Measurements from ENCODE around the gene ANXA4. TPM values are rescaled to one million over a fixed set of nuclear protein-coding genes. Genes with fewer than 3 reads are reported as not detected.

The ANXA4 gene
- total RNA-seq, 1 experiment from 2014 or later = 9.5 TPM

- Mint-ChIP-seq H3K27ac (peak overlapping the region; percentile 48; the same call in 1 of the 2 replicates), H3K27me3 (ENCODE audit: low read depth) (no peaks in the 10 kb centered on the region), H3K4me1 (peaks cover 29% of the 10 kb centered on the region), H3K36me3 (no peaks in the 10 kb centered on the region), H3K9me3 (no peaks in the 10 kb centered on the region), H3K4me3 (no peak overlapping the region)
- TF ChIP-seq CBFB (CRISPR knock-in tag; IDR thresholded peaks at IDR 0.05; ENCODE audit: low read depth) (no peak), NFE2L1 (CRISPR knock-in tag; IDR thresholded peaks at IDR 0.05) (no peak), ETV6 (CRISPR knock-in tag; IDR thresholded peaks at IDR 0.05) (no peak), FOXJ3 (CRISPR knock-in tag; IDR thresholded peaks at IDR 0.05; ENCODE audit: borderline replicate concordance) (no peak), ZSCAN18 (CRISPR knock-in tag; IDR thresholded peaks at IDR 0.05) (no peak), ZNF219 (CRISPR knock-in tag; IDR thresholded peaks at IDR 0.05; ENCODE audit: borderline replicate concordance) (no peak), ZNF263 (CRISPR knock-in tag; IDR thresholded peaks at IDR 0.05; ENCODE audit: low read depth) (no peak), JUN (CRISPR knock-in tag; IDR thresholded peaks at IDR 0.05) (no peak), SMAD4 (CRISPR knock-in tag; IDR thresholded peaks at IDR 0.05) (no peak)
- TF ChIP-seq, protein P1, sequence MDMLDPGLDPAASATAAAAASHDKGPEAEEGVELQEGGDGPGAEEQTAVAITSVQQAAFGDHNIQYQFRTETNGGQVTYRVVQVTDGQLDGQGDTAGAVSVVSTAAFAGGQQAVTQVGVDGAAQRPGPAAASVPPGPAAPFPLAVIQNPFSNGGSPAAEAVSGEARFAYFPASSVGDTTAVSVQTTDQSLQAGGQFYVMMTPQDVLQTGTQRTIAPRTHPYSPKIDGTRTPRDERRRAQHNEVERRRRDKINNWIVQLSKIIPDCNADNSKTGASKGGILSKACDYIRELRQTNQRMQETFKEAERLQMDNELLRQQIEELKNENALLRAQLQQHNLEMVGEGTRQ (CRISPR knock-in tag; IDR thresholded peaks at IDR 0.05) = no peak
- TF ChIP-seq, protein P2, sequence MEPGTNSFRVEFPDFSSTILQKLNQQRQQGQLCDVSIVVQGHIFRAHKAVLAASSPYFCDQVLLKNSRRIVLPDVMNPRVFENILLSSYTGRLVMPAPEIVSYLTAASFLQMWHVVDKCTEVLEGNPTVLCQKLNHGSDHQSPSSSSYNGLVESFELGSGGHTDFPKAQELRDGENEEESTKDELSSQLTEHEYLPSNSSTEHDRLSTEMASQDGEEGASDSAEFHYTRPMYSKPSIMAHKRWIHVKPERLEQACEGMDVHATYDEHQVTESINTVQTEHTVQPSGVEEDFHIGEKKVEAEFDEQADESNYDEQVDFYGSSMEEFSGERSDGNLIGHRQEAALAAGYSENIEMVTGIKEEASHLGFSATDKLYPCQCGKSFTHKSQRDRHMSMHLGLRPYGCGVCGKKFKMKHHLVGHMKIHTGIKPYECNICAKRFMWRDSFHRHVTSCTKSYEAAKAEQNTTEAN (CRISPR knock-in tag; IDR thresholded peaks at IDR 0.05) = no peak
- POLR2A ChIA-PET = no interaction called here
- CTCF ChIA-PET = interaction anchor here (1.0 to 1.7 kb wide), 2 partner anchors 31 to 61 kb away, joined by 4 to 6 read pairs; no protein-coding TSS in a partner anchor
- DNase-seq (ENCODE audit: low spot score) (no peak), ATAC-seq (no peak)
These were observed 44.2 kb downstream of the ANXA4 start for GRCh38 chr2:69786052-69786560.

DNA sequence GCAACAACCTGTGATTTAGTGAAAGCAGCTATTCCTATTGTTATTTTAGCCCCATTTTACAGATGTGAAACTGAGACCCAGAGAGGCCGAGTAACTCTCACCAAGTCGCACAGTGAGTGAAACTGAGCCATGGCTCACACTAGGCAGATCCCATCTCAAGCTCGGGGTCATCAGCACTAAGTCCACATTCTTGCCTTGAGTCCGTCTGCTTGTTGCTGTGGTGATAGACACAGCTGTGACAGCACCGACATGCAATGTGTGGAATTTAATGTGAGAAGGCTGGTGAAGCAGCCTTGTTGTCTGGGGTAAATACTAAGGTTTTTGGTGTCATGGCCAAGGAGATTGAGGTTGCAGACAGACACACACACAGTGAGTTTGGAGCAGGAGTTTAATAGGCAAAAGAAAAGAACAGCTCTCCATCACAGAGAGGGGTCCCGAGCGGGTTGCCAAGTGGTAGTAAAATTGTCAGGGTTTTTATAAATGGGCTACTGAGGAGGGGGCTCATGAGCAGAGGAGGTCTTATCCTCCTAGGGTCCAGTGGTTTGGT lies 47.3 kb downstream of the ANXA4 start:
- DNase-seq (ENCODE audit: low spot score) = no peak
- H3K27me3 Mint-ChIP-seq (ENCODE audit: low read depth) = no peaks in the 10 kb centered on the region
- TF ChIP-seq FOXP1 (CRISPR knock-in tag; IDR thresholded peaks at IDR 0.05; ENCODE audit: borderline replicate concordance) = no peak
- TF ChIP-seq MAX (CRISPR knock-in tag; IDR thresholded peaks at IDR 0.05) = no peak
- TF ChIP-seq ZNF263 (CRISPR knock-in tag; IDR thresholded peaks at IDR 0.05; ENCODE audit: low read depth) = no peak
- TF ChIP-seq, protein P3, sequence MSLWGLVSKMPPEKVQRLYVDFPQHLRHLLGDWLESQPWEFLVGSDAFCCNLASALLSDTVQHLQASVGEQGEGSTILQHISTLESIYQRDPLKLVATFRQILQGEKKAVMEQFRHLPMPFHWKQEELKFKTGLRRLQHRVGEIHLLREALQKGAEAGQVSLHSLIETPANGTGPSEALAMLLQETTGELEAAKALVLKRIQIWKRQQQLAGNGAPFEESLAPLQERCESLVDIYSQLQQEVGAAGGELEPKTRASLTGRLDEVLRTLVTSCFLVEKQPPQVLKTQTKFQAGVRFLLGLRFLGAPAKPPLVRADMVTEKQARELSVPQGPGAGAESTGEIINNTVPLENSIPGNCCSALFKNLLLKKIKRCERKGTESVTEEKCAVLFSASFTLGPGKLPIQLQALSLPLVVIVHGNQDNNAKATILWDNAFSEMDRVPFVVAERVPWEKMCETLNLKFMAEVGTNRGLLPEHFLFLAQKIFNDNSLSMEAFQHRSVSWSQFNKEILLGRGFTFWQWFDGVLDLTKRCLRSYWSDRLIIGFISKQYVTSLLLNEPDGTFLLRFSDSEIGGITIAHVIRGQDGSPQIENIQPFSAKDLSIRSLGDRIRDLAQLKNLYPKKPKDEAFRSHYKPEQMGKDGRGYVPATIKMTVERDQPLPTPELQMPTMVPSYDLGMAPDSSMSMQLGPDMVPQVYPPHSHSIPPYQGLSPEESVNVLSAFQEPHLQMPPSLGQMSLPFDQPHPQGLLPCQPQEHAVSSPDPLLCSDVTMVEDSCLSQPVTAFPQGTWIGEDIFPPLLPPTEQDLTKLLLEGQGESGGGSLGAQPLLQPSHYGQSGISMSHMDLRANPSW (CRISPR knock-in tag; conservative IDR thresholded peaks at IDR 0.05; ENCODE audit: low read depth) = no peak
- TF ChIP-seq, protein P4, sequence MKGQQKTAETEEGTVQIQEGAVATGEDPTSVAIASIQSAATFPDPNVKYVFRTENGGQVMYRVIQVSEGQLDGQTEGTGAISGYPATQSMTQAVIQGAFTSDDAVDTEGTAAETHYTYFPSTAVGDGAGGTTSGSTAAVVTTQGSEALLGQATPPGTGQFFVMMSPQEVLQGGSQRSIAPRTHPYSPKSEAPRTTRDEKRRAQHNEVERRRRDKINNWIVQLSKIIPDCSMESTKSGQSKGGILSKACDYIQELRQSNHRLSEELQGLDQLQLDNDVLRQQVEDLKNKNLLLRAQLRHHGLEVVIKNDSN (CRISPR knock-in tag; IDR thresholded peaks at IDR 0.05) = no peak
- no peak for TF ChIP-seq JUN (CRISPR knock-in tag; IDR thresholded peaks at IDR 0.05)
- no peak for TF ChIP-seq NR2C2 (CRISPR knock-in tag; IDR thresholded peaks at IDR 0.05)
- no peak for TF ChIP-seq GRHL2 (CRISPR knock-in tag; IDR thresholded peaks at IDR 0.05; ENCODE audit: insufficient replicate concordance, severe bottlenecking)
- TF ChIP-seq, protein P5, sequence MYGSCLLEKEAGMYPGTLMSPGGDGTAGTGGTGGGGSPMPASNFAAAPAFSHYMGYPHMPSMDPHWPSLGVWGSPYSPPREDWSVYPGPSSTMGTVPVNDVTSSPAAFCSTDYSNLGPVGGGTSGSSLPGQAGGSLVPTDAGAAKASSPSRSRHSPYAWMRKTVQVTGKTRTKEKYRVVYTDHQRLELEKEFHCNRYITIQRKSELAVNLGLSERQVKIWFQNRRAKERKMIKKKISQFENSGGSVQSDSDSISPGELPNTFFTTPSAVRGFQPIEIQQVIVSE (CRISPR knock-in tag; IDR thresholded peaks at IDR 0.05; ENCODE audit: borderline replicate concordance) = no peak; the same call in 1 of the 2 replicates
- TF ChIP-seq AFF4 (CRISPR knock-in tag; IDR thresholded peaks at IDR 0.05; ENCODE audit: borderline replicate concordance) = no peak
- TF ChIP-seq, protein P2 (CRISPR knock-in tag; IDR thresholded peaks at IDR 0.05) = no peak
- TF ChIP-seq ATF1 (CRISPR knock-in tag; IDR thresholded peaks at IDR 0.05) = no peak

More for the DNA sequence above, 47.3 kb downstream of the ANXA4 start:
- Mint-ChIP-seq H3K9me3 (no peaks in the 10 kb centered on the region), H3K4me3 (no peak overlapping the region), H3K27ac (peak overlapping the region; percentile 83), H3K36me3 (no peaks in the 10 kb centered on the region), H3K4me1 (peaks cover 18% of the 10 kb centered on the region)
- ChIA-PET CTCF (interaction anchor here (1.1 to 3.8 kb wide), 4 partner anchors 10 to 65 kb away, joined by 3 to 36 read pairs (median 4); partner anchors contain the start of gene ANXA4), POLR2A (no interaction called here)
- ATAC-seq = peak; percentile 60
